Activated naive CD4-positive, alpha-beta T cell treated with Interleukin-2 at 50 U/mL for 16 hours (primary cell): ENCODE data around the gene BMP2K.
"Not testable (repeated sequence)": the region's sequence is repeated elsewhere in the genome, so short reads cannot be mapped to it uniquely, and the experiment has no call there.

Experiments
- DNase-seq: peaks from one replicate; pipeline ENCODE4 v3.0.0-alpha.2; 2020

The BMP2K gene

DNA sequence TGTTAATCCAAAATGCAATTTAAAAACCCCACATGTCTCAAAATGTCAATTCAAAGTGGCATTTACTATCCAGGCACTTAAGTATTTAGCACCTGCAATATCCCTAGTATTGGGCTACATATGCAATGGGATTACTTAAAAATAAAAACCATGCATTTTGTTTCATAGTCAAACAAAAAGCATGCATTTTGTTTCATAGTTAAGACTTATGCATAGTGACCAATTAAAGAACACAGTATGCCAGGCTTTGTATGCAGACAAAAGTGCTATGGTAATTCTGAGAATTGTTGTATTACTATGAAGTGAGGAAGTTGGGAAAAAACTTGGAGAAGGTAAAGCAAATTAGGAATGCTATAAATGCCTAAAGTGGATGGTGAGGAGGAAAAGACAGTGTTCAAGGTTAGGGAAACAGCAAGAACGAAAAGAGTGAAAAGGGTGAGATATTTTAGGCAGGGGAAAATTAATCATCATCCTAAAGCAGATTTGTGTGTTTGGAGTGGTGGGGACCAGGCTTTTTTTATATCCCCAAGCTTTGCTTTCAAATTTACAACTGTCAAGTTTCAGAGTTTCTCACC is 10.6 kb upstream of the BMP2K start:
- DNase-seq = no peak

DNA sequence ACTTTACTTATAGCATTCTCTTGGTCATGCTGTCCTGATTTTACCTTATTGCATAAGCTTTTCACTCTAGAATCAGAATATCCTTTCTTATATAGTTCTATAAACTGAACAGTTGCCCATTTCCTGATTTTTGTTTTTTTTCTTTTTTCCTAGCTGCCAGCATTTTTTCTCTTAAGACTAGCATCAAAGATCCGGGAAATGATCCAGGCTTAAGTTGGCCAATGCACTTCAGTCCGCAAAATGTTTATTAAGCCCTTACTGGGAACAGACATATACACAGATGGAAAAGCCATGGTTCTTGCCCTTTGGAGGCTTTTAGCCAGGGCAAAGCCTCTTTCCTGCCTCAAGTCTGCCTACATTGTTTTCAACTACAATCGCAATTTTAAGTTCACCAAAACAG is 10.1 kb upstream of the BMP2K start:
- no peak for DNase-seq

GRCh38 chr4:78766650-78767049 is 9.5 kb upstream of the BMP2K start:
- no peak for DNase-seq

DNA sequence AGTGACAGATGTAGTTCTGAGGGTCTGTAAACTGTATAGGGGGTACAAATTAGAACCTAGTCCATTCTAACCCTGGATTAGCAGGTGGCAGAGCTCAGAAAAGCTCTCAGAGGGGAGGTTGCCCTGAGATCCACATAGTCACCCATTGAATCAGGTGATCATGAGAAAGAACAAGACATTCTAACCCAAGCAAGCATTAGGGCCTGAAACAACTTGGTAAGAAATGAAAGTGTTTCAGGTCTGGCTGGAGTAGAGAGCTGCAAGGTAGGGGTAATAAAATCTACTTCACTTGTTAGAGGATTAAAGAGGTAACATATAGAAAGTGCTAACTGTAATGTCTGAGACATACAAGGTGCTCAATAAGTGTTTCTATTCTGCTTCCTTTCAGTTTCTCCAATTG is 8.8 kb upstream of the BMP2K start:
- DNase-seq = no peak

DNA sequence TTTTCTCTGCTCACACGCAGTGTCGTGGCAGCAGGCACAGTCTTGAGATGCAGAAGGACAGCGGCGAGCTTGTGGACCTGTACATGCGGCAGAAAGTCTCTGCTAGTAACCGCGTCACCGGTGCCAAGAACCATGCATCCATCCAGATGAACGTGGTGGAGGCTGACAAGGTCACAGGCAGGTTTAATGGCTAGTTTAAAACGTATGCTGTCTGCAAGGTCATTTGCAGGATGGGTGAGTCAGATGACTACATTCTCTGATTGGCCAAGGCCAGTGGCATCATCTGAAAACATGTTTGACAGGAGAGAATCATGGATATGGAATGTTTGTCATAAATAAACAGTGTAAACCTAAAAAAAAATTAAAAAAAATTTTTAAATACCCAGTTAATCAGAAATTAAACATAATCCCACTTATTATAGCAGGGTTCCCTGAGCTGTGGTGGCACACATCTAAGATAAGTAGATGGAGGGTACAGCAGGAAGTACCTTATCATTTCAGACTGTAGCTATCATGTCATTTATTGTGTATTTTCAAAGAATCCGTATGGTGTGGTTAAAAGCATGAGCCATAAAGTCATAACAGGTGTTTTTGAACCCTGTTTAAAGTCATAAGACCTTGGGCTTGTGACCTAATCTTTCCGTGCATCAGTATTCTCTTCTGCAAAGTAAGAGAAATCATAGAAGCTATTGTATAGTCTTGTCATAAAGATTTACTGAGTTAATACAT is 7.5 kb upstream of the BMP2K start:
- no peak for DNase-seq

GRCh38 chr4:78770091-78770642 is 6.0 kb upstream of the BMP2K start:
- no peak for DNase-seq

- no peak for DNase-seq
These were observed 3.5 kb upstream of the BMP2K start for GRCh38 chr4:78772526-78773091.

GRCh38 chr4:78774417-78774816 is 1.7 kb upstream of the BMP2K start:
- no peak for DNase-seq

DNA sequence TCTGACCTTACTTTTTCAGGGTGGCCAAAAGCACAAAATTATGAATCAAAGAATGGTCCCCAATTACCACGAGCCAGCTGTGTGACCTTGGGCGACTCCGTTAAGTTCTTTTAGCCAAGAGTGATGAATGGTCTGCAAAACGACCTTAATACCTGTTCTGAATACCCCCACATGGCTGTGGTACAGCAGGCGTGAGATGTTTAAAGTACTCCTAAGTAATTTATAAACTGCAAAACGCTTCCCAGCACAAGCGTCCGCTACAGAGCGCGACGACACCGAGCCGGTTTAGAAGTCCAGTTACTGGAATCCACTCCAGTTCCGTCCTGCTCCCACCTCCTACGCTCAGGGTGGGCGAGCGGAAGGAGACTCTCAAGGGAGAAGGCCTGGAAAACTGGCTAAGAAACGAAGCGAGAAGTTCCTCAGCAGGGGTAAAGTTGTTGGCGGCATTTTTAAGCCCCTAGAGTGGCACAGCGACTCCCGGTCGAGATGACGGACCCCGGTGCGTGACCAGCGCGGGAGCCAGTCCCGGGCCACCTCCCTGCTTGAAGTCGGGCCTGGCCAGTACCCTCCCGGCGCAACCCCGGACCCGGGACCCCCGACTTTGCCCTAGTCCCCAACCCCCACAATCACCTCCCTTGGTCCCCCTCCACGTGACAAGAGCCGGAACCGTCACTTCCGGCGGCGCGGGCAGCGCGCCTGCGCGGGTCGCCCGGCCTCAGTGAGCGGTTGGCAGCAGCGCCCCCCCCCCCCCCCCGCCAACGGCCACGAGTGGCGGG is 659 bp upstream of the BMP2K start:
- peak; percentile 89 for DNase-seq

- peak; percentile 51 for DNase-seq
These were observed 802 bp downstream of the BMP2K start for GRCh38 chr4:78776729-78777575.

- DNase-seq = no peak
These were observed 1.4 kb downstream of the BMP2K start for GRCh38 chr4:78777576-78777940.

DNA sequence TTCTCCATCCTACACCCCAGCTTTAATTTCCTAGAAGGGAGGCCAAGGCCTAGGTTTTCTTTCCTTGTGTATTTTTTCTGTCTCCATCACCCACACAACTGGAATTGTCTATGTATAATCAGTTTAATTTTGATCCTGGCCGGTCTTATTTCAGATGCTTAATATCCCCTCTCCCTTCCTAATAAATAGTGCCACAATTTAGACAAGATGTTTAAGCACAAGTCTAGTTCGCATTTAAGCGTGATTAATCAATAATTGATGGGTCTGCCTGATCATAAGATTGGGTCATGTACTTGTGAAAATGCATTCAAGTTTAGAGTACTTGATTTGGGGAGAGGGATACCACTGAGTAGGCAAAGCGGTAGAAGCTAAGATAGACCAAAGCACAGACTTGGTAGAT is 2.4 kb downstream of the BMP2K start:
- no peak for DNase-seq

GRCh38 chr4:78779280-78779679 is 3.1 kb downstream of the BMP2K start:
- DNase-seq = no peak

GRCh38 chr4:78780093-78780492 is 3.9 kb downstream of the BMP2K start:
- DNase-seq = no peak

- no peak for DNase-seq
These were observed 5.0 kb downstream of the BMP2K start for GRCh38 chr4:78781139-78781538.

DNA sequence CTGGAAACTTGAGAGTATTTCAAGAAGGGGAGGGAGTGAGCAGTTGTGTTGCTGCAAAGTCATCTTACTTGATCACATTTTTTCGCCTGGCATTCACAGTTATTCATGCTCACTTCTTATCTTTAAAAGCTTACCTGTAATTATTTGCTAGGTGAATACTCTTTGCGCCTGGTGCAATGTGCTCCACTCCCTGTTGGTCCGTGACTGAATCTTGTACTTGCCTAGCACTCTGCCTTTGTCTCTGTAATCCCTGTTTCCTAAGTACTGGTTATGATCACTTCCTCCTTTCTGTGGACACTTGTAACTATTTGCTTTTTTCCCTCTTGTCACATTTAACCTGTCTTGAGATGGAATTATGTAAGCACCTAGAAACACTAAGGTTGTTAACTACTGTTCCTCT is 5.8 kb downstream of the BMP2K start:
- DNase-seq = no peak

- no peak for DNase-seq
These were observed 8.2 kb downstream of the BMP2K start for GRCh38 chr4:78784236-78784865.

DNA sequence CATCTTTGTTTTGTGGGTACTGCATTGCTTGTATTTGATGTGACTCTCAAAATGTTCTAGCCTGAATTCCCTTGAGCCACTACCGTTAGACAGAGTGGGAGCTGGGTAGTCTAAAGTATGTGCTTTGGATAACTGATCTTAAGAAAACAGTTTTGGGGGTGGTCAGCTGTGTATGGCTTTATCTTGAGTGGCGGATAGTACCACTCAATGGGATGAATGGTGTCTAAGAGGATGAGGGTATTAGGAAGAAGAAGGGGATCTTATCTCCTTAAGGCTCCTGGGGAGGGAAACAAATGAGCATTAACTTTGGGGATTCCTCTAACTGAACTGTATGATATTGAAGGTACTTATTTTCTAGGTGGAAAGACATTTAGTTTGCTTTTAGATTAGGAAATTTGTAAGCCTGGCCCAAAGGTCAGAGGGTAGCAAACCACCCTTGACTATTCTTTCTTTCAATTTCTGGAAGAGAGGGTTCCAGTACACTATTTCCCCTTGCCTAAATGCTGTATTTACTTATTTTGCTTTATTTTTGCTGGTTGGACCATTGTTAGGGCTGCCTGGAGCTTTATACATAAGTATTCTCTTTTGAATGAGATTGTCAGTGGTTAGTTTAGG is 11.3 kb downstream of the BMP2K start:
- DNase-seq = no peak

DNA sequence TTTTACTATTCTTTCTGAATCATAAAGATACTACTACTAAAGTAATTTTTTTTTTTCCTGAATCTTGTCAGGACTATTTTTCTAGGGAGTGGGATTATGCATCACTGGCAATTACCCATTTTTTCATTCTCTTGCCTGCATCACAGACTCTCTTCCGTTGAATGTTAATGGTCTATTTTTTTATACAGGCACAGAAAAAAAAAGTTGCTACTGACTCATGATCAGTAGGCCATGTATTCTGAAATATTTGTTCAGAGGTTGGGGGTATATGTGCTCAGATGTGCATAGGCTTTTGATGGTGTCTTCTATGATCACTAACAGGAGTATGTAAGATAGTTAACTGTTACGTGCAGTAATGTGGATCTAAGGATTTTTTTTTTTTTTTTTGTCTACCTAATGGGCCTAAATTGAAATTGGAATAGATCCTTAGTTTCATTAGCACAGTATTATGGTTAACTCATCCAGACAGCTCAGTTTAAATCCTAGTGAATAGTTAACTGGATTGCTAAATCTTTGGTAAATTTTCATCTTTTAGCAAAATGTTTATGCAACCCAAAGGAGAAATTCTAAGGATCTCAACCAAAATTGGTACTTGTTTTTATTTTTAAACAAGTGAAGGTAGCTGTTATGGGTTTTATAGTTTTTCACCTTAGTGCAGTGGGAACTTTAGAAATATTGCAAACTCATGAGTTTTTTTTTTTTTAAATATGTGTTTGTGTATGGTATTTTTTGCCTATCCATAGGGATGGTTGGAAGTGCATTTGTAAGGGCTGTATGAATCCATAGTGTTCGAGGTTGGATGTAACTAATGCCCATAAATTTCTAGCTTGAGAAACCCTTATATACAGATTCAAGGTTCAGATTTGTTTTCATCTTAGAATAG is 12.1 kb downstream of the BMP2K start:
- no peak for DNase-seq

GRCh38 chr4:78795594-78796416 is 19.7 kb downstream of the BMP2K start:
- not testable (repeated sequence) for DNase-seq
